GM18858 (cell line): Measurements from ENCODE around the gene HIRA.
"Not testable (repeated sequence)": the region's sequence is repeated elsewhere in the genome, so short reads cannot be mapped to it uniquely, and the experiment has no call there.

Experiments used
- ATAC-seq: cut with Tn5 transposase; IDR thresholded peaks from one replicate; pipeline ENCODE4 v1.9.1; 2021; ENCODE audit not compliant: unreplicated experiment

The HIRA gene

DNA sequence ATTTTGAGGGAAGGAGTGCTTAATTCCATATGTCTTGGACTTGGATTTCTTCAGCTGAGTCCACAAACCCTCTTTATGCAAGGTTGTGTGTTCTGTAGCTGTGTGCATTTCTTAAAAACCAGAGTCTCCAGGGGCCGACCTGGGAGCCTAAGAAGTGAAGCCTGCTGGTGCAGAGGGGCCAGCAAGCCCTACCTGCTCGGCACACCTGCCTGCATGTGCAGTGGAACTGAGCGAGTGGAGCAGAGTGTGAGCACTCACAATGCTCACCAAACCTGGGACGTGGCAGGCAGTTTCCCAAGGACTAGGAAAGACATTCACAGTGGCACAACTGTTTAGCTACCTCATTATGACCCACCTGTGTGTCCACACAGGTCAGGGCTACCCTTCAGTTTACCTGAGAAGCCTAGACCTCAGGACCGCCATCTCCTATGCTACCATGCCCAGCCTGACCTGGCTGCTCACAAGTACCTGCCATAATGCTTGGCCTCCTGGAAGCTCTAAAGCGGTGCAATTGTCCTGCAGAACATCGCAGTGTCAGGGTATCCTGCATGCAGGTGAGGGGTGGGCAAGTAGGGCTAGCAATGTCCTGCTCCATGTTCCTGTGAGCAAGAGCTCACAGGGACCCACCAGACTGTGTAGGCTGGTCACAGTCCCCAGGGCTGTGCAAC is 12.1 kb upstream of the HIRA start:
- ATAC-seq = no peak

GRCh38 chr22:19442166-19442565 is 10.6 kb upstream of the HIRA start:
- ATAC-seq = no peak

DNA sequence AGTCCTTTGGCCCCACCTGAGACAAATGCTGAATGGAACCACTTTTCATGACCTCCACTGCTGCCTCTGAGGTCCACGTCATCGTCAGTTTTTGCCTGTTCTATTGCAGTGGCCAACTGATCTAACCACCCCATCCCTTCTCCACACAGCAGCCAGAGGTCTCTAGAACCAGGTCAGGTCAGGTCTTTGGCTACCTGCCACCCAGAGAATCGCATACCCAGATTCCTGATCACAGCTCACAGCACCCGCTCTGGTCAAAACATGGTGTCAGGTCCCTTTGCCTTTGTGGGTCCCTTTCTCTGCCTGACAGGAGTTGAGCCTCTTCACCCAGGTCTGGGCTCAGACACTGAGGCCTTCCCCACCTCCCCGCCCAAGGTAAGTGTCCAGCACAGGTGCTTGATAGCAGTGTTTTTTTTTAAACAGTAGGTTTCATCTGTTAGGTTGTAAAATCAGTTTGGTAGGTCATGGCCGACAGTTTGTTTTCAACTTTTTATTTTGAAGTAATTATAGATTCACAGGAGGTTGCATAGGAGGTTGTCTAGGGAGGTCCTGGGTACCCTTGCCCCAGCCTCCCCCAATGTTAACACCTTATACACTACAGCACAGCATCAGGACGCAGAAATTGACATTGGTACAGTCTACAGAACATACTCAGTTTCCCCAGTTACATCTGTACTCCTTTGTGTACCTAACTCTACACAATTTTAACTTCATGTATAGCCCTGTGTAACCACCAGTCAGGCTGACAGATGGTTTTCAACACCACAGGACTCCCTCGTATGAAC is 9.1 kb upstream of the HIRA start:
- no peak for ATAC-seq

DNA sequence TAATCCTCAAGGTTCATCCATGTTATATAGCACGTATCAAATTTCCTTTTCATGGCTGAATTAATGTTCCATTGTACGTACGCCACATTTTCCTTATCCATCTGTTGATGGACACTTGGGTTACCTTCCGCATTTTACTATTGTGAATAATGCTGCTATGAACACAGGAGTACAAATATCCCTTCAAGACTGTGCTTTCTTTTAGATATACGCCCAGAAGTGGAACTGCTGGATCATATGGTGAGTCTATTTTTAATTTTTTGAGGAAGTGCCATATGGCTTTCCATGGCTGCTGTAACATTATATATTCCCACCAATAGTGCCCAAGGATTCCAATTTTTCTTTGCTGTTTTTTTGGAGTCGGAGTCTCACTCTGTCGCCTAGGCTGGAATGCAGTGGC is 6.8 kb upstream of the HIRA start:
- ATAC-seq = no peak

DNA sequence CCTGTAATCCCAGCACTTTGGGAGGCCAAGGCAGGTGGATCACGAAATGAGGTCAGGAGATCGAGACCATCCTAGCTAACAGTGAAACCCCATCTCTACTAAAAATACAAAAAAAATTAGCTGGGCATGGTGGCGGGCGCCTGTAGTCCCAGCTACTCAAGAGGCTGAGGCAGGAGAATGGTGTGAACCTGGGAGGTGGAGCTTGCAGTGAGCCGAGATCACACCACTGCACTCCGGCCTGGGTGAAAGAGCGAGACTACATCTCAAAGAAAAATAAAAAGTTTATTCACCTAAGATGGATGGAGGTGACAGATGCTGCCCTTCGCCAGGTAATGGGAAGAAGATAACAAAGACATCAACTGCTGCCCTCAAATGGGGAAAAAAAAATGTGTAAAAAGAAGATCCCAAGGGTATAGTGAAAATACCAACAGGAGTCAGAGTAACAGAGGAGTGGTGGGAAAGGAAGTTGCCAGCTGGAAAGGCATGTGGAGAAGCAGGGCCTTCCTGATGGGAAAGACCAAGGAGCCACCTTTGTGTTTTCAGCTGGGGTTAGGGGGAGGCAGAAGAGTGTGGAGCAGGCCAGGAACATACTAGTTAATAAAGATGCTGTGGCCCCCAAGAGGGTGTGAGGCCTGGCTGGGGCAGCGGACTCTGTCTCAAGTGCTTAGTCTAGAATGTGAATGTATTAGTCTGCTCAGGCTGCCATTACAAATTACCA is 5.1 kb upstream of the HIRA start:
- ATAC-seq = not testable (repeated sequence)

GRCh38 chr22:19434829-19435580 is 3.5 kb upstream of the HIRA start:
- no peak for ATAC-seq

GRCh38 chr22:19434401-19434800 is 2.9 kb upstream of the HIRA start:
- no peak for ATAC-seq

- peak; percentile 54 for ATAC-seq
Measured at GRCh38 chr22:19432133-19432851, 759 bp upstream of the HIRA start, which contains the start of gene MRPL40. Gene MRPL40, plus strand, starts transcription at chr22:19432545. Its CDS starts 10 bp downstream, at chr22:19432555.

DNA sequence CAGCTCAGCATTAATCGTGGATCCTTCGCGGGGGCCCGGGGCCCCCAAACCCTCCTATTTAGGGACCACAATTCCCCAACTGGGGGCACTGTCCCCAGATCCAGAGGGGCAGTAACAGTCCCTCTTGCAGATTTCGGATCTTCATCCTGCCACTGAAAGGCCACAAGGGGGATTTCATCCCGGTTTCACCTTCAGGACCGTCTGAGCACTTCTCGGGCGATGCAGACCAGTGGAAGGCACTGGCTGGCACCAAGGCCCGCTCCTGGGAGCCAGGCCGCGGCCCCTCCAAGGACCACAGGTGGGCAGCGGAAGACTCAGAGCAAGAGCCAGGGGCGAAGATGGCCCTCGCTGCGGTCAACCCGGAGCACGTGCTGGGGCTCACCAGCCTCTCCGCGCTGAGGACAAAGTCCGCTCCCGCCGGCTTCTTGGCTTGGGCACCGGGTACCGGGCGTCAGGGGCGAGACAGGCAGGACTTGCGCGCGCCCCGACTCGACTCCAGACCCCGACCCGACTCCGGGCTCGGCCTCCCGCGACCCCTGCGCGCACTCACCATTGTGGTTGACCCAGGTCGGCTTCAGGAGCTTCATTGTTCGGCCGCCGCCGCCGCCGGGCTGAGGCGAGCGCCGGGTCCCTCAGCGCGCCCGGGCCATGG is 517 bp downstream of the HIRA start:
- ATAC-seq = no peak

DNA sequence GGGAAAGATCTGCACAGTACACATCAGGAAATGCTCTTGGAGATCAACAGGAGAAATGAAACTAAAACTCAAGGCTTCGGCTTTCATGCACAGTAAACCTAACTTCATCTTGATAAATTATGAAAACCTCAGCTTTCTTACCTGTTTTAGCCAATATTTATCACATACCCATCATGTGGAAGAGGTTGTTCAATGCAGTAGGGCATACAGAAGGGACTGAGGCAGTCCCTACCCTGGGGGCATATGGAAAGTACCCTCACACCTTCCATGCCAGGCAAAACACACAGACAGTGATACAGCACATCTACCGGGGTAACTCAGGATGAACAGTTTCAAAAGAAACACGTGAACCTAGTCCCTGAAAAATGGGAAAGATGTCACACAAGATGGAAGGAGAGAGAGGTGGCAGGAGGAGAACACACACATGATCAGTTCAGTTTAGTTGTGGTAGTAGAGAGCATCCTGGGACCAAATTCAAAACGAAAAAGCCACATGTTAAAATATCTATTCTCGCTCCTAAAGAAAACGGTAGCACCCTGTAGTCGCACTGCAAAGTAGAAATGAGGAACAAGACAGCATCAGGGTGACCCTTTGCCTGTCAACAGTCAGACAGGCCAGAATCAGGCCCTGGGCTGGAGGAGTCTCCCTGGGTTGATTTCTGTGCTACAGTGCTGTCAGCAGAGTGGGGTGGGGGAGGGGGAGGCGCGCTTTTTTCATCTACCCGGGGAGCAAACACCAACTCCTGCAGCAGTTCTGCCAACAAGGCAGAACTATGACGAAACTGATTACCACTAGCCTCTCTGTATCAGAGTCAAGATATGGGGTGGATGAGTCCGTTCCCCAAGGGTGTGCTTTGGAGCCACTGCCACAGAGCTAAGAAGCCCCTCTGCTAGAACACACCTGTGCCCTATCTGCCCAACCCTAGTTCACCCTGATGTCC is 1.3 kb downstream of the HIRA start:
- no peak for ATAC-seq

DNA sequence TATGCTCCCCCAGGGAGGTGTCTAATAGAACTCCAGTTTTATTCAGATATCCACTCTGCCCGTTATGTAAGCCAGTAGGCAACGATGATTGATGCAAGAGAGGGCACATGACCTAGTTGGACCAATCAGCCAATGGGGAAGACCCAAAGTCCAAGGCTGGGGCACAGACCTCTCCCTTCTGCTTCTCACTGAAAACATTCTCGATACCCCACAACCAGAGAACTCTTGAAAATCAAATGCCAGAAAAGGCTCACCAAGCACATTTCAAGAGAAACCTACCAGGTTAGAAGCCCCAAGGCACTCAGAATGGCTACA is 7.4 kb downstream of the HIRA start:
- no peak for ATAC-seq

GRCh38 chr22:19422440-19423301 is 8.9 kb downstream of the HIRA start:
- no peak for ATAC-seq

DNA sequence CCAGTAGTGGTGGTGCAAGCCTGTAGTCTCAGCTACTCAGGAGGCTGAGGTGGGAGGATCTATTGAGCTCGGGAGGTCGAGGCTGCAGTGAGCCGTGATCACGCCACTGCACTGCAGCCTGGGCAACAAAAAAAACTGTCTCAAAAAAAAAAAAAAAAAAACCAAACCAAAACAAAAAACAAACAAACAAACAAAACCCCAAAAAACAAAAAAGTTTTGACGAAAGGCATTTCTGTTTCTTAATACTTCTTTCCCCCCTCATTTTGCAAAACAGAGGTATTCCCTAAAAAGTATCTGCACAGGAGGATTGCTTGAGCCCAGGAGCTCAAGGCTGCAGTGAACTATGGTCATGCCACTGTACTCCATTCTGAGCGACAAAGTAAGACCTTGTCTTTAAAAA is 11.2 kb downstream of the HIRA start:
- ATAC-seq = no peak

GRCh38 chr22:19419464-19420178 is 11.9 kb downstream of the HIRA start:
- peak; percentile 53 for ATAC-seq

- no peak for ATAC-seq
Measured at GRCh38 chr22:19419086-19419463, 12.5 kb downstream of the HIRA start.

DNA sequence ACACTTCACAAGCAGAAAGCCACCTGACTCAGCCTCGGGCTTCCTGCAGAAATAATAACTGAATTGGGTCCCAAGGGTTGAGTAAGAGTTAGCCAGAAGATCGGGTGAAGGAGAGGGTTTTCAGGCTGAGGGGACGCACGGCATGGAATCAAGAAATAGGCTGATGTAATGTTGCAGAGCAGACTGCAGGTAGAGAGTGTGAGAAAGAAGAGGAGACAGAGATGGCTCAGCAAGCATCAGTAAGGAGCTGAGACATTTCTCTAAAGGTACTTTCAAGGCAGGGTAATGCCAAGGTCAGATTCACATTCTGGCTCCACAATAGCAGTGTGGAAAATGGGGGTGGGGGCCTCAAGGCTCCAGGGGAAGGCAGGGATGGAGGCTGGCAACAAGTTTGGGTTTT is 18.6 kb downstream of the HIRA start:
- ATAC-seq = no peak

GRCh38 chr22:19412478-19412877 is 19.1 kb downstream of the HIRA start:
- no peak for ATAC-seq

DNA sequence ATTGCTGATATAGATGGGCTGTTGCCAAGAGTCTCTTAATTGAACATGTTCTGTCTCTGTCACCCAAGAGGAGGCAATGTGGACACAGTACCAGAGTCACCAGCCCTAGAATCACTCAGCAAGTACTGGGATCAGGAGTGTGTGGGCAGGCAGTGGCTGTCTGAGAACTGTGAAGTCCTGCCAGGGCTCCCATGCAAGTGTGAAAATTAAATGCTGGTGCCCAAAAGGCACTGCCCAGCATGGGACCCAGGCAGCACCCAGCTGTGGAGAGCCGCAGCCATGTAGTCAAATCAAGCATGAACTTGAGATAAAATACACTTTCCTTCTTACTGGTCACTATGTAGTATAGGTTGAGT is 19.9 kb downstream of the HIRA start:
- ATAC-seq = no peak
